GM06990 (cell line): ENCODE results near the gene SINHCAF.

Source experiments
- DNase-seq: peaks from one replicate; pipeline ENCODE4 v3.0.0-alpha.2; 2011; ENCODE audit not compliant: insufficient read length; ENCODE audit errors: extremely low read depth
- H3K27me3 ChIP-seq: replicated peaks from 2 replicates; pipeline ENCODE4 v1.6.0; 2011; ENCODE audit warnings: low read length; ENCODE audit not compliant: control insufficient read depth, insufficient read depth
- H3K36me3 ChIP-seq: 2 replicates; pipeline ENCODE4 v1.5.1; 2011; ENCODE audit warnings: low read length; ENCODE audit not compliant: control insufficient read depth, insufficient read depth
- H3K4me3 ChIP-seq: replicated peaks from 2 replicates; pipeline ENCODE4 v1.5.1; 2011; ENCODE audit warnings: low read depth, mild to moderate bottlenecking, control low read depth, low read length
- CTCF ChIP-seq: IDR thresholded peaks from 2 replicates; pipeline ENCODE4 v1.5.1; 2011; ENCODE audit warnings: low read length, control low read depth, mild to moderate bottlenecking, inconsistent platforms; ENCODE audit not compliant: insufficient read depth, poor library complexity, severe bottlenecking

The SINHCAF gene

GRCh38 chr12:31263661-31264060 lies 62.3 kb downstream of the SINHCAF start:
- Histone ChIP-seq H3K27me3 (no peaks in the 10 kb centered on the region), H3K4me3 (no peak overlapping the region), H3K36me3 (no peaks in the 10 kb centered on the region)
- no peak for DNase-seq
- no peak for TF ChIP-seq CTCF

GRCh38 chr12:31261744-31262143 lies 64.2 kb downstream of the SINHCAF start:
- no peaks in the 10 kb centered on the region for H3K36me3 ChIP-seq
- no peak overlapping the region for H3K4me3 ChIP-seq
- no peaks in the 10 kb centered on the region for H3K27me3 ChIP-seq
- no peak for TF ChIP-seq CTCF
- no peak for DNase-seq

DNA sequence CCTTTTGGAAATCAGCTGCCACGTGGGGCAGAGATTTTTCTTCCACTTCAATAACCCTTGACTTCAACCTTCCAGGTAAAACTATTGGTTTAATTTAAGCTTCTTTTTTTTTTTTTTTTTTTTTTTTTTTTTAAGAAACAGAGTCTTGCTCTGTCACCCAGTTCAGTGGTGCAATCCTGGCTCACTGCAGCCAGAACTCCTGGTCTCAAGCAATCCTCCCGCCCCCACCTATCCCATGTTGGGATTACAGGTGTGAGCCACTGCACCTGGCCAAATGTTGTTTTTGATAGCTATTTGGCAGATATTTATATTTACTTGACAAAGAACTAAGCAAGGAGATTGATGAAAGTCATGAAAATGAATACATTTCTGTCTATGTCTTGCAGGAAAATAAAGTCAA lies 65.1 kb downstream of the SINHCAF start:
- no peaks in the 10 kb centered on the region for H3K36me3 ChIP-seq
- DNase-seq: no peak
- H3K4me3 ChIP-seq: no peak overlapping the region
- H3K27me3 ChIP-seq: no peaks in the 10 kb centered on the region
- no peak for TF ChIP-seq CTCF

- Histone ChIP-seq H3K4me3 (no peak overlapping the region), H3K36me3 (no peaks in the 10 kb centered on the region)
- TF ChIP-seq CTCF: no peak
Observed at GRCh38 chr12:31259136-31259886, 66.6 kb downstream of the SINHCAF start.

GRCh38 chr12:31257784-31258183 lies 68.2 kb downstream of the SINHCAF start:
- no peaks in the 10 kb centered on the region for H3K36me3 ChIP-seq
- H3K27me3 ChIP-seq: no peaks in the 10 kb centered on the region
- no peak for DNase-seq
- H3K4me3 ChIP-seq: no peak overlapping the region
- no peak for TF ChIP-seq CTCF

More at GRCh38 chr12:31259136-31259886, 66.6 kb downstream of the SINHCAF start:
- DNase-seq: no peak
- H3K27me3 ChIP-seq: no peaks in the 10 kb centered on the region
